ENCODE measurements around the gene MMP21.

DNA sequence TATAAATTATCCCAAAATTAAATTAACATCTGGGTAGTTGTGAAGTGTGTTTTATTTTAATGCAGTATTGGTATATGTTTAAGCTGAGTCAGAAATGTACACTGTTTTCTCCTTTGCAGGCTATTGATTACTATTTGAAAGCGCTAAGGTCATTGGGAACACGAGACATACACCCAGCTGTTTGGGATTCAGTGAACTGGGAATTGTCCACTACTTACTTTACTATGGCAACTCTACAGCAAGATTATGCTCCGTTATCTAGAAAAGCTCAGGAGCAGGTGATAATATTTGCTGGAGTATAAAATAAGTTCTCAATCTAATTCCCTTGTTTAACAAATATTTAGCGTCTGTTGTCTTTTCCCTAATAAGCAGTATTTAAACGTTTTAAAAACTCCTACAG is 28.2 kb downstream of the MMP21 start:
- TF ChIP-seq POLR2A (IDR thresholded peaks at IDR 0.05; ENCODE audit: low read length) (no peak), RAD21 (conservative IDR thresholded peaks at IDR 0.05 in 1 of 2, IDR thresholded peaks at IDR 0.05 in 1 of 2) (no peak), RCOR1 (IDR thresholded peaks at IDR 0.05; ENCODE audit: low read depth, low read length) (no peak), JUN (IDR thresholded peaks at IDR 0.05) (no peak), MAFK (IDR thresholded peaks at IDR 0.05; ENCODE audit: partially characterized antibody) (no peak), ZNF302 (CRISPR knock-in tag; IDR thresholded peaks at IDR 0.05) (no peak), EP300 (IDR thresholded peaks at IDR 0.05) (no peak)
- TF ChIP-seq, protein P1, sequence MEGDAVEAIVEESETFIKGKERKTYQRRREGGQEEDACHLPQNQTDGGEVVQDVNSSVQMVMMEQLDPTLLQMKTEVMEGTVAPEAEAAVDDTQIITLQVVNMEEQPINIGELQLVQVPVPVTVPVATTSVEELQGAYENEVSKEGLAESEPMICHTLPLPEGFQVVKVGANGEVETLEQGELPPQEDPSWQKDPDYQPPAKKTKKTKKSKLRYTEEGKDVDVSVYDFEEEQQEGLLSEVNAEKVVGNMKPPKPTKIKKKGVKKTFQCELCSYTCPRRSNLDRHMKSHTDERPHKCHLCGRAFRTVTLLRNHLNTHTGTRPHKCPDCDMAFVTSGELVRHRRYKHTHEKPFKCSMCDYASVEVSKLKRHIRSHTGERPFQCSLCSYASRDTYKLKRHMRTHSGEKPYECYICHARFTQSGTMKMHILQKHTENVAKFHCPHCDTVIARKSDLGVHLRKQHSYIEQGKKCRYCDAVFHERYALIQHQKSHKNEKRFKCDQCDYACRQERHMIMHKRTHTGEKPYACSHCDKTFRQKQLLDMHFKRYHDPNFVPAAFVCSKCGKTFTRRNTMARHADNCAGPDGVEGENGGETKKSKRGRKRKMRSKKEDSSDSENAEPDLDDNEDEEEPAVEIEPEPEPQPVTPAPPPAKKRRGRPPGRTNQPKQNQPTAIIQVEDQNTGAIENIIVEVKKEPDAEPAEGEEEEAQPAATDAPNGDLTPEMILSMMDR (IDR thresholded peaks at IDR 0.05), result no peak
